Kidney tubule cell (primary cell): Measurements from ENCODE around the gene MBOAT7.

Source experiments
- DNase-seq: peaks from one replicate; pipeline ENCODE4 v3.0.0-alpha.2; 2018; ENCODE audit warnings: low spot score

Gene MBOAT7

DNA sequence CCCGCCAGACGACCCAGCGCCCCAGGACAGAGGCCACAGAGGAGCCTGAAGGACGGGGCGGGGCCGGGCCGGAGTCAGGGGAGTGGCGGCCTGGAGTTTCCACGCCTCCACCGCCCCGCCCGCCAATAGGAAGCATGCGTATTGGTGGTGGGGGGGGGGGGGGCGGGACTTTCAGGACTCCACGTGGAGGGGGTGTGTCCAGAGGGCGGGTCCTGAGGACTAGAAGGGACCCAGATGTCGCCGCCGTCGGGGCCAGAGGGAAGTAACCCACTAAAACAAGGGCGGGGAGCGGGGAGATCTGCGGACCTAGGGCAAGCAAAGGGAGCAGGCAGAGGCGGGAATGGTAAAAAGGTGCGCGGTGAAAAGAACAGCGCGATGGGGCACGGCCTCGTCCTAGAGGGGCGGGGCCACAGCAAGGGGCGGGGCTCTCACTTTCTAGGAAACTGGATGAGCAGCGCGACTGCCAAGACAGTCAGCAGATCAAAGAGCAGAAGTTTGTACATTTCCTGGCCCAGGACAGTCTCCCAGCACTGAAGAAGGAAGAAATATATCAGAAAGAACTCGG, 27.1 kb downstream of the MBOAT7 start:
- DNase-seq, result peak; percentile 73

DNA sequence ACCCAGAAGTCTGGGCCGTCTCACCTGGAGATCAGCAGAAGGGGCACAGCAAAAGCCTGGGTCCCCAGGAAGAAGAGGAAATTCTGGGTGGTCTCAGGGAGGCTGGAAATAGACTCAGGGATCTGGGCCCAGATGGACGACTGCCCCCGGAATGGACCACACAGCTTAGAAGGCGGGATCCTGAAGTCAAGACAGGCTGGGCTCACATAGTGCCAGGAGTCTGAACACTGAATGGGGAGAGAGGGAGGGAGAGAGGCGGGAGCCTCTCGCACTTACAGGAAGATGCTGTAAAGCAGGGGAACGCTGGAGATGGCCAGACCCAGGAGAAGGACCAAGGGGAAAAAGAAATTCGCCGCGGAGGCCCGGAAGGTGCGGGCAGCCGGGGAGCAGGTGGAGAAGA, 28.5 kb downstream of the MBOAT7 start:
- DNase-seq, result peak; percentile 19

DNA sequence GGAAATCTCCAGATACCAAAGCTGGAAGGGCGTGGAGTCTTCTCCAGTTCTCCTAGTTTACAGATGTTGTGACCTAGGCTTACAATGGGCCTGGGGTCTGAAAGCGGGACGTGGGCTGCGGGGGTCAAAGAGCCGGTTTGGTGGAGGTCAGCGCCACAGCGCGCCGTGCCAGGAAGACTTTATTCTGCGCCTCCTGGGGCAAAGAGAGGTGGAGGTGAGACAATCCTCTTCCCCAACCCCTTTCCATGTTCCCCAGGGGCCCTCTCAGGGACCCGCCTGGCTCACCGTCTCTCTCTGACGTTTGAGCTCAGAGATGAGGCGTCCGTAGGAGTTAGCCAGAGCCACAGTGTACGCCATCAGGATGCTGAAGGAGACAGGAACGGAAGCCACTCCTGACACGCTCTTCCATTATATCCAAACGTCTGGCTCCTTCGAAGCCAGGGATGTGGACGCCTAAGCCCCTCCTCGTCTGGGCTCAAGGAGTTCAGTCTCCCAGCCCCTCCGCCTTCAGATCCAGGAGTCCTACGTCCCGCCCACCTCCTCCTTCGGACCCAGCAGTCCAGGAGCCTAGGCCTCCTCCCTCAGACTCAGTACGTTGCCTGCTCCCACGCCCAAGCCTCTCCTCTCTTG, 29.1 kb downstream of the MBOAT7 start:
- DNase-seq, result peak; percentile 31

DNA sequence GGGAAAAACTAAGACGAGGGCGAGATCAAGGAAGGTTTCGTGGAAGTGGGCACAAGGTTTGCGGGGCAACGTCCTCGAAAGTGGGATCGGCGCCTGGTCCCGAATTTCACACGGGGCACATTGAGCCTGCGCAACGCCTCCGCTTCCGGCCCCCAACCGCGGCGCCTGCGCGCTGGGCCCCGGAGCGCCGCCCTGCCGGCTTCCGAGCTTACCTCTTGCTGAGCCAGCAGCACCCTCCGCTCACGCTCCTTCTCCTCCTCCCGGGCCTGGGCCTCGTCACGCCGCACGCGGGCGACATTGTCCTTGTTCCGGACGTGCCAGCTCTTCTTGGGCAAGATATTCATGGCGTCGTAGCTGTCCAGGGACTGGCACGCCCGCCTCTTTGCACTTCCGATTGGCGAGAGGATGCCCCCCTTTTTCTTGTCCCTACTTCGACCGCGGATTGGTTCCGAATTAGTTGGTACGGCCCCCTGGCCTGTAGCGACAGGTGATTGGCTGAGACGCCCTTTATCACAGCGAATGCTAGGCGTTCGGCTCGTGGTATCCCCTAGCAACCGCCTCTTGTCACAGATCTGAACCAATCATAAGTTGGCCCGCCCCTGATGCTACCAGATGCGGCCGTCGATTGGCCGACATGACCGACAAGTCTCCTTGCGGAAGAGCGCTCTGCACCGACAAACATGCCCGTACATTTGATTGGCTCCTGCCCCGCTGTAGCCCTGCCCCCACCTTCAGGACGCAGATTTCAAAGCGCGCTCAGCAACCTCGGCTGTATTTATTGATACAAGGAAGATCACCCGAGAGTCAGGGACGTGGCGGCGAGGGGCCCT, 29.8 kb downstream of the MBOAT7 start, which contains the start of gene LENG1:
Gene LENG1 (minus strand): TSS at position 370 of the 830 bp plus-strand sequence. CDS start 26 bp downstream, at position 344.
- peak; percentile 100 for DNase-seq

DNA sequence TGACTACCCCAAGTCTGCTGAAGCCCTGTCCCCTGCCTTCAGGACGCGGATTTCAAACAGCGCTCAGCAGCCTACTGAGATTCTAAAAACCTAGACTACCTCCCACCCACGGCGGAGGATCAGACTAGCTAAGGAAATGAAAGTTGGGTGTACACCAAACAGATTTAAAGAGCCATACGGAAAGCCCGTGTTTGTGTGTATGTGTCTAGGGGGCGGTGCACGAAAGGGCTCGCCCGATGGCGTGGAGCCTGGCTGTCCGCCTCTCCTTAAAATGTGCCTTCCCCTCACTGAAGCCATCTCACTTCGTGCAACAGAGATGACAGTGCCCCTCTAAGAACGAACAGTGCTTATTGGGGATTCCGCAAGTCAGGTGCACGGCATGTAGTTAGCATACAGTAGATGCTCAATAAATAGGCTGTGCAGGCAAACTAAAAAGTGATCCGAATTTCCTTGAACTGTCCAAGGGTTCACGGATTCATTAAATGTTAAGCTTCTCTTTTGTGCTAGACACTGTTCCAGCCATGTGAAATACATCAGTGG, 30.5 kb downstream of the MBOAT7 start:
- DNase-seq, result peak; percentile 35

DNA sequence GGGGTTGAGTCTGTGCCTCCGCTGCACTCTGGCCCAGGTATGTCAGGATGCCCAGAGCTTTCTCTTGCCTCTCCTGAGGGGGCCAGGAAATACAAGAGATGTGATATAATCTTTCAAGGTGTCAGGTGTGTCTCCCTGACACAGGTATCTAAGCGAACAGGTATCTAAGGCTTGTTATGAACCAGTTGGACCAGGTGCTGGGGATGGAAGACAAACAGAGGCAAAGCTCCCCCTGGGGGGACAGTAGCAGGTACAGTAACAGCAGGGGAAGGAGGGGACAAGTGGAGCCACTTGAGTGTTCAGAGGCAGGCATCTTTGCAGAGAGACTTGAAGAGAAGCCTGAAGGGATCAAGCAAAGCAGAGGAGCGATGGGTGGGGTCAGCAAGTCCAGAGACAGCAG, 32.4 kb downstream of the MBOAT7 start:
- no peak for DNase-seq

DNA sequence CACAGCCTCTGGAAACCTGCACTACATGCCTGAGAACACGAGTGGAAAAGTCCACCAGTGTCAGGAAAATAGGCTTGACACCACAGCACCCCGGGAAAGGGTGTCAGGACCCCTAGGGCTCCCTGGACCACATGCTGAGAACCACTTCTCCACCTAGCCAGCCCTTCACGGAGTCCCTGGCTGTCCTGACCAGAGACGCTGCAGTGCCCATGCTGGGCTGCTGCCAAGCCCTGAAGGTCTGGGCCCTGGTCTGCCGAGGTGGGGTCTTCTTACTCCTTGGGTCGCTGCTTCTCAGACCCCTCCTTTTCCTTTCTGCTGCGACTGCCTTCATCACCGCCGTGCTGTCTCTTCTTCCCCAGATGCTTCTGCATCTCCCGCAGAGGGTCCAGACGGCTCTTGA, 32.9 kb downstream of the MBOAT7 start:
- no peak for DNase-seq

DNA sequence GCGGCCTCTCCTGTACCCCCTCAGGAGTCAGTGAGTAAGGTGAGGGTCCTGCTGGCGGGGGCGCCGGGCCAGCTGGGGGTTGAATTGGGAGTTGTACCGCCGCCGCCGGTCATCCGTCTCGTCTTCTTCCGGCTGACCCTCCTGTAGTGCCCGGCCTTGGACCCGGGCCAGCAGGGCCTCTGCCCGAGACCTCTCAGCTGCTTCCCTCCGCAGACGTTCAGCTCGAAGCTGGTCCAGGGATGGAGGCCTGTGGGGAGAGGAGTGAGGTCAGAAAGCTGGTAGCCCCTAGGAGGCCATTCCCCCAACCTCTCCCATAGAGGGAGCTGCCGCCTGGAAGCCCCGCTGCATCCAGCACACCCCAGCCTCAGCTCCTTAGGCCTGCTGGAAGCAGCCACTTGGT, 33.7 kb downstream of the MBOAT7 start:
- DNase-seq, result no peak

DNA sequence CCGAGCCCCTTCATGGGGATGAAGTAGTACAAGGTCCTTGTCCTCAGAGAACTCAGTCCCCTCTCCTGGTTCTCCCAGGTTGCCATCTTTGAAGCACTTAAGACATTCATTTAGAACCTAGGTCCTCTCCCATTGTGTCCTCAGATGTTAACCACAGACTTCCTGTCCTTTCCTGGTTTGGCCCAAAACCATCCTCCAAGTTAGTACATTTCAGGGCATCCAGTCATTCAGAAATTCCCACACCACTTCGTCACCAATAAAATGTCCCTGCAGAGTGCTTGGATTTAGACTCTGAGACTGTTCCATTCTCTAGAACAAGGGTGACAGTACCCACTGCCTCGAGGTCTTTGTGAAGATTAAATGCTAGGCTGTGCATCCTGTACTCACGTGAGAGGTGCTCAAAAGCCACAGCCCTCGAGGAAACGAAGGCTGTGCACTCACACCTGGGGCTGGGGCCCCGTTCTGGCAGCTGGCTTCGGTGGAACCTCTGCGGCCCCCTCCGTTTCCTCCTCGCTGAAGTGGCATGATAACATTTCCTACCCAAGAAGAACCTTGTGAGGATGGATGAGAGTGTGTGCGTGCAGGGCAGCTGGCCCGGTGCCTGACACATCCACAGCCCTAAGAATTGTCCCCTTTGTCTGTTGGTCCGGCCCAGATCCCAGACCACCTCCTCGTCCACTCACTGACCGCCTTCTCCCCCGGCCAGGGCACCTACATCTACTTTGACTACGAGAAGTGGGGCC, 34.6 kb downstream of the MBOAT7 start:
- DNase-seq, result no peak

DNA sequence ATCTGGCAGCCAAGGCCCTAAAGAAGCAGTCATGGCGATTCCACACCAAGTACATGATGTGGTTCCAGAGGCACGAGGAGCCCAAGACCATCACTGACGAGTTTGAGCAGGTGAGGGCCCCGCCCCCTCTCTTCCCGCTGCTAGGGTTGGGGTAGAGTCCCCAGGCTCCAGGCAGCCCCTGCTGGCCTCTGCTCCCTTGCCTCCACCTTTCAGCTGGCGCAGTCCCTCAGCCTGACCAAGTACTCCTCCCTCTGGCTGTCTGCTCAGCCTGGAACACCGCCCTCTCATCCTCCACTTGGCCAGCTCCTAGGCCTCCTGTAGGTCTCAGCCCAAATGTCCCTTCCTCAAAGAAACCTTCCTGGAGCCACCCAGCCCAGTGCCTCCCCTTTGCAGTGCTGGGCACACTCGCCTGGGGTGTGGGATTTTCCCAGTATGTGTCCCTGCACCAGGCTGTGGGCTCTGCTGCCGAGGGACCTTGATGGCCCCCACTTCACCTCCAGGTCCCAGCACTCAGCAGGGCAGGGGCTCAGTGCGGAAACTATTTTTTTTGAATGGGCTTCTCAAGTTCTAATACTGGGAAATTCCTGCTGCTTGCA, 35.6 kb downstream of the MBOAT7 start:
- no peak for DNase-seq

DNA sequence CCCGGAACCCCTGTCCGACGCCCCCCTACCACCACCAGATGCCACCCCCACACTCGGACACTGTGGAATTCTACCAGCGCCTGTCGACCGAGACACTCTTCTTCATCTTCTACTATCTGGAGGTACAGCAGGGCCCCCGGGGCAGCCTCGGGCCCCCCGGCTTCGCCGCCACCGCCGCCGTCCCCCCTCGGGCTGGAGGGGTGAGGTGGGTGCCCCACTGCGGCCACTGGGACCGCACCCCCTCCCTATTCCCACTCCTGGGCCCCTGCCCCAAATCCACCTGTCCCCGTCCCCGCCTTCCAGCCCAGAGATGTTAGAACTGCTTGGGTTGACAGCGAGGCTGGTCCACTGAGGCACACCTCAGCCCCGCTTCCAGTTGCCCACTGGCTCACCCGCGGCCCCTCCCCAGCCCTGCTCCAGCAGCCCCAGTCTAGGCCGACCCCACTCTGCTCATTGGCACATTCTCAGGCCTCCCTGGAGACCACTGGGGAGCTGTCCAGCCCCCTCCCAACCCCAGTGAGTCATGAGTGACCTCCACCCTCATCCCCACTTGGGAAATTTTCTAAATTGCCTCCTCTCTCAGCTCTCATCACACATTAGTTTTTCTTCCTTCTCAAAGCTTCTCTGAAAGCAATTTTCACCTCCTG, 36.4 kb downstream of the MBOAT7 start:
- no peak for DNase-seq

DNA sequence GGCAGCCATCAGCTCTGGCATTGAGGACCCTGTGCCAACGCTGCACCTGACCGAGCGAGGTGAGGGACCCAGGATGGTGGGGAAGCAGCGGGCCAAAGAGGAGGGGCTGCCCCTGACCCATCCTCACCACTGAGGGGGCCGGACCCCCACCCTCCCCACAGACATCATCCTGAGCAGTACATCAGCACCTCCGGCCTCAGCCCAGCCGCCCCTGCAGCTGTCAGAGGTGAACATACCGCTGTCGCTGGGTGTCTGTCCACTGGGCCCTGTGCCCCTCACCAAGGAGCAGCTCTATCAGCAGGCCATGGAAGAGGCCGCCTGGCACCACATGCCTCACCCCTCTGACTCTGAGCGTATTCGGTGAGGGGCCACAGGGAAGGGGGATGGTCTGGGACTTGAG, 37.1 kb downstream of the MBOAT7 start:
- no peak for DNase-seq

DNA sequence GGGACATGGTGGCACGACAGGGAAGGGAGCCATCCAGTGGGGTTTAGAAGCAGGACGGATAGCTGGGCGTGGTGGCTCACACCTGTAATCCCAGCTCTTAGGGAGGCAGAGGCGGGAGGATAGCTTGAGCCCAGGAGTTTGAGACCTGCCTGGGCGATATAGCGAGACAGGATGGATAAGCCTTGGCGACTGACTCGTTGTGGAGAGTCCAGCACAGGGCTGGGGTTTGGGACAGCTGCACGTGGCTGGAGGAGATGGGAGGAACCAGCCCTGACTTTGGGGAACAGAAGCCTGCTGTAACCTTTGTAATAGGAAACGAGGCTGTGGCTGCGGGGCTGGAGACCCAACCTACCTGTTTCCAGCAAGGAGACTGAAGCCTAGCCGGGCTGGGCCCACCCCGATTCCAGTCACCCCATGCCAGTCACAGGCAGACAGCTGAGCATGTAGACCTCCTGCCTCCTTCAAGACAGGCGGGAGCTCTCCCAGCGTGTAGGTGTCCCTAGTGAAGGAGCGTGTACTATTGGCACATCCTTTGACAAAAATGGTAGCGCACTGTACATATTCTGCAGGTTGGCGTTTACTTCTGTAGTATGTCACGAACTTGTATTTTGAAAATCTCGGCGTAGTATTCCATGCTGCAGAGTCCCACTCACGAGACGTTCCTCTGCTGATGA, 37.9 kb downstream of the MBOAT7 start:
- DNase-seq, result no peak

DNA sequence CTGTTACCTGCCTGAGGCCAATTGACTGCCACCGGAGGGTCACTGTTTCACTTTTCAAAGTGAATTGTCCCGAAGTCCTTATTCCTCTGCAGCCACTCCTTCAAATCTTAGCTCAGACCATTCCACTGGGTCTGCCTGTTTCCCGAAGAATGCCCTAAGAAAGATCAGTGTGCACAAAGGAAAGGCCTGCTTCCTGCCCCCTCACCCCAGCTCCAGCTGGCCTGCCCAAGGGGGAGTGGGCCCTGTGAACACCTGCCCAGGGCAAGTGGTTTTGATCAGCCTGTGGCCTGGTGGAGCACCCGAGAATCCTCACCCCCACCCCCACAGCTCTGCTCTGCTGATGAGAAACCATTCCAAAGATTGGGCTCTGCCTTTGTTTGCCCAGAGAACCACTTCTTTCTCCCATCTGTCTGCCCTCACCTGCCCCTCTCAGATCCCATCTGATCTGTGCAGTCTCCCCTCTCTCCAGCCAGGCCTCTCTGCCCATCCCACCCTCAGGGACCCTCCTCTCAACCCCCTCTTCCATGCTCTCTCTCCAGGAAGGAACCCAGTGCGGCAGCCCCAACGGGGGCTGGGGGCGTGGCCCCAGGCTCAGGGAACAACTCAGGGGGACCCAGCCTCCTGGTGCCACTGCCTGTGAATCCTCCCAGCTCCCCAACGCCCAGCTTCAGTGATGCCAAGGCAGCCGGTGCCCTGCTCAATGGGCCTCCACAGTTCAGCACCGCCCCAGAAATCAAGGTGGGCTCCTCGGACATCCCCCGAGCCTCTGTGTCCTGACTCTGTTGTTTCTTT, 40.2 kb downstream of the MBOAT7 start:
- DNase-seq, result no peak

DNA sequence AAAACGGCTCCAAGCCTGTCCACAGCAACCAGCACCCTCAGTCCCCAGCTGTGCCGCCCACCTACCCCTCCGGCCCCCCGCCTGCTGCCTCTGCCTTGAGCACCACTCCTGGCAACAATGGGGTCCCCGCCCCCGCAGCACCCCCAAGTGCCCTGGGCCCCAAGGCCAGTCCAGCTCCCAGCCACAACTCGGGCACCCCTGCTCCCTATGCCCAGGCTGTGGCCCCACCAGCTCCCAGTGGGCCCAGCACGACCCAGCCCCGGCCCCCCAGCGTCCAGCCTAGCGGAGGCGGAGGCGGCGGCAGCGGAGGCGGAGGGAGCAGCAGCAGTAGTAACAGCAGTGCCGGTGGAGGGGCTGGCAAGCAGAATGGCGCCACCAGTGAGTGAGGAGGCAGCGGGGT, 41.2 kb downstream of the MBOAT7 start:
- no peak for DNase-seq

DNA sequence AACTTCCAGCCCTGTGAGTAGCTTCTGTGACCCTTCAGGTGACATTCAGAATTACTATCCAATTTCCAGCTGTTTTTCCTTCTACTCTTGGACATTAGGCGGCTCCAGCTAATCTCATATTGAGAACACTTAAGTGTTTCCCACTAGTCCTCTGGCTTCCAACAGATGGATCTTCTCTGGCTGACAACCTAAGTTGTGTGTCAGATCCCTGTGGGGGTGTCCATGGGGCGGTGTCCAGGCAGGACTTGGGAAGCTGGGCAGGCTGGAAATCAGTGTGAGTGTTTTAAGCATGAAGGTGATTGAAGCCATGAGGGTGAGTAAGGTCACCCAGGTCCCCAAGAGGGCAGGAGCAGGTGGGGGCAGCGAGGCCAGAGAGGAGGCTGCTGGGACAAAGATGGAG, 41.7 kb downstream of the MBOAT7 start:
- DNase-seq, result no peak

DNA sequence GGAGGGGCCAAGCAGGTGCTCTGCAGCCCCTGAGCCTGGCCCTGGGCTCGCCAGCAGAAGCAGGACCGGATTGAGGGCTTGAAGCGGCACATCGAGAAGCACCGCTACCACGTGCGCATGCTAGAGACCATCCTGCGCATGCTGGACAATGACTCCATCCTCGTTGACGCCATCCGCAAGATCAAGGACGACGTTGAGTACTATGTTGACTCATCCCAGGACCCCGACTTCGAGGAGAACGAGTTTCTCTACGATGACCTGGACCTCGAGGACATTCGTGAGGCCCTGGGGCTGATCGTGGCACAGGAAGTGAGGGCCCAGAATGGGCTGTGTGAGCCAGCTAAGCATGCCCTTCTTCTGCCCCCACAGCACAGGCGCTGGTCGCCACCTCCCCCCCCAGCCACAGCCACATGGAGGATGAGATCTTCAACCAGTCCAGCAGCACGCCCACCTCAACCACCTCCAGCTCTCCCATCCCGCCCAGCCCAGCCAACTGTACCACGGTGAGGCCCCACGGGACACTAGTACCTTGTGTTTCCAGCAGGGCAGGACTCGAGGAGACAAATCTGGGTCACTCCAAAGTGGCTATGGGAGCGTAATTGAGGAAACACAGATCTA, 43.7 kb downstream of the MBOAT7 start:
- DNase-seq, result no peak

DNA sequence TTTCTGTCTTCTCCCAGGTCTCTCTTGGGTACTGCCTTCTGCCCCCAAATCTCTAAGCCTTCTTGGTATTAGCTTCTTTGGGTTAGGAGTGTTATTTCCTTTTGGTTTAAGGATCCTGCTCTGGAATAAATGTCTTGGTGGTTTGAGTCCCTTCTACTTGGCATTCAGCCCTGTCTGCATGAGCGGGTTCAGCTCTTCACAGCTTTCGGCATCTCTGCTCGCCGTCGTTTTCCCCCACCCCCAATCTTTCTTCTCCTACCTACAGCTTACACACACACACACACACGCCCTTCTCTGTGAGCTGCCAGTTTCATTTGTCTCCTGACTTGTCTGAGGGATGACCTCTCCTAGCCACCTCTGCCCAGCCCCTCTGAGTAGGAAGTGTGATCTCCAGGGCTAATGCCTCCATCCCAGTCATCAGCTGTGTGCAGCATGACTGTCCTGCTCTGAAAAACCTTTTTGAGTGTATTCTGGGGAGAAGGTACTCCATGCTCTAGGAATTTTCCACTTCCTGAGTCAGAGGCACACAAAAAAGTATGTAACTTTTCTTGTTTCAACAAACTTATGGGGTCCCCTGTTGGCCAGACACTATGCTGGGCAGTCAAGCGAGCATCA, 47.1 kb downstream of the MBOAT7 start:
- peak; percentile 61 for DNase-seq

DNA sequence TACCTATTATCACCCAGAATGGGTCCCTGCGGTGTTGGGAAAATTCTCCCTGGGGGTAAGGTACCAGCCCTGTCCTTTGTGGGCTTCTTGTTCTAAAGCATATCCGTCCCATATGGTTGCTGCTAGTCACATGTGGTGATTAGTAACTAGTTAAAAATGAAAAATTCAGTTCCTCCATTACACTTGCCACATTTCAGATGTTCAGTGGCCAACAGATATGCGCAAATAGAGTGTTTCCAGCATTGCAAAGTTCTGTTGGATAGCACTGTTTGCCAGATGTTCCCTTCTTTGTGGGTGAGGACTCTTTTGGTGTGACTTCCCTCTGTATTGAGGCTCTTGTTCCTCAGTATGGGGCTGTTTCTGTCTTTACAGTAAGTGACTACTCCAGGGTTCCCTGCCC, 48.0 kb downstream of the MBOAT7 start:
- no peak for DNase-seq
